Frontal cortex (tissue), 4 donors: ENCODE results near the gene YIPF5. TPM values are rescaled to one million over a fixed set of nuclear protein-coding genes. Genes with fewer than 3 reads are reported as not detected.

Source experiments
- DNase-seq, 2 donors: peaks; one replicate each; pipeline ENCODE4 v3.0.0; 2012; ENCODE audit warnings: low spot score in 2 of 2
- FAIRE-seq: peaks from 2 replicates; lab custom pipeline; 2012; peaks lifted over from hg19 to GRCh38; lab: Jason Lieb, UNC
- small RNA-seq: library from RNA; depleted of rRNA; stranded (forward); fragments of <200 nt; gene quantifications from one replicate; pipeline ENCODE3, GENCODE V24; 2014
- total RNA-seq: library from RNA; depleted of rRNA; stranded (reverse); fragments of >200 nt; gene quantifications from one replicate; pipeline ENCODE4 v1.2.3, GENCODE V29; 2014
- donor health status: control.
- donor health status: control.
- donor health status: control.

Gene YIPF5
- total RNA-seq, 1 donor from 2014 or later = 78.3 TPM

GRCh38 chr5:144130306-144130705 lies 40.2 kb downstream of the YIPF5 start:
- DNase-seq = no peak
- no peak for FAIRE-seq

GRCh38 chr5:144128844-144129243 lies 41.6 kb downstream of the YIPF5 start:
- FAIRE-seq = no peak

GRCh38 chr5:144126707-144127106 lies 43.8 kb downstream of the YIPF5 start:
- DNase-seq = no peak
- FAIRE-seq = no peak

More at GRCh38 chr5:144128844-144129243, 41.6 kb downstream of the YIPF5 start:
- DNase-seq = no peak

- no peak for DNase-seq
- no peak for FAIRE-seq
These were observed 45.2 kb downstream of the YIPF5 start for GRCh38 chr5:144125163-144125726.

- DNase-seq = no peak
- no peak for FAIRE-seq
These were observed 47.8 kb downstream of the YIPF5 start for GRCh38 chr5:144122641-144123040.

GRCh38 chr5:144122081-144122480 lies 48.4 kb downstream of the YIPF5 start:
- FAIRE-seq = no peak

GRCh38 chr5:144121577-144121976 lies 48.9 kb downstream of the YIPF5 start:
- no peak for FAIRE-seq

More at GRCh38 chr5:144122081-144122480, 48.4 kb downstream of the YIPF5 start:
- DNase-seq = no peak

GRCh38 chr5:144120661-144121180 lies 49.7 kb downstream of the YIPF5 start:
- no peak for FAIRE-seq
- no peak for DNase-seq

More at GRCh38 chr5:144121577-144121976, 48.9 kb downstream of the YIPF5 start:
- DNase-seq = no peak

- DNase-seq (no peak), FAIRE-seq (no peak)
These were observed 53.0 kb downstream of the YIPF5 start for GRCh38 chr5:144117412-144117811.

- DNase-seq (no peak), FAIRE-seq (no peak)
These were observed 55.9 kb downstream of the YIPF5 start for GRCh38 chr5:144114571-144114970.

Small RNAs within 50 kb of the gene (small RNA-seq; reads per million reads assigned to genes)
- not detected for gene RN7SL87P

Other genes starting within 250 kb of the YIPF5 start
- 17.5 TPM for gene KCTD16, start 214 bp upstream of the YIPF5 start, total RNA-seq